ENCODE data around the gene SIRPA.

The SIRPA gene

GRCh38 chr20:1937316-1937976, 42.2 kb downstream of the SIRPA start:
- TF ChIP-seq CTCF (IDR thresholded peaks at IDR 0.05; ENCODE audit: low read depth, low read length): no peak
- no peak overlapping the region for H3K4me3 ChIP-seq (ENCODE audit: low read depth, low read length)

DNA sequence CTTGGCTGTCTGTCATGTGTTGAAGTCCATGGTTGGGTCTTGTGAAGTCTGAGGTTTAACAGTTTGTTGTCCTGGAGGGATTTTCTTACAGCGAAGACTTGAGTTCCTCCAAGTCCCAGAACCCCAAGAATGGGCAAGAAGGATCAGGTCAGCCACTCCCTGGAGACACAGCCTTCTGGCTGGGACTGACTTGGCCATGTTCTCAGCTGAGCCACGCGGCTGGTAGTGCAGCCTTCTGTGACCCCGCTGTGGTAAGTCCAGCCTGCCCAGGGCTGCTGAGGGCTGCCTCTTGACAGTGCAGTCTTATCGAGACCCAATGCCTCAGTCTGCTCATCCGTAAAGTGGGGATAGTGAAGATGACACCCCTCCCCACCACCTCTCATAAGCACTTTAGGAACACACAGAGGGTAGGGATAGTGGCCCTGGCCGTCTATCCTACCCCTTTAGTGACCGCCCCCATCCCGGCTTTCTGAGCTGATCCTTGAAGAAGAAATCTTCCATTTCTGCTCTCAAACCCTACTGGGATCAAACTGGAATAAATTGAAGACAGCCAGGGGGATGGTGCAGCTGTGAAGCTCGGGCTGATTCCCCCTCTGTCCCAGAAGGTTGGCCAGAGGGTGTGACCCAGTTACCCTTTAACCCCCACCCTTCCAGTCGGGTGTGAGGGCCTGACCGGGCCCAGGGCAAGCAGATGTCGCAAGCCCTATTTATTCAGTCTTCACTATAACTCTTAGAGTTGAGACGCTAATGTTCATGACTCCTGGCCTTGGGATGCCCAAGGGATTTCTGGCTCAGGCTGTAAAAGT, 43.5 kb downstream of the SIRPA start:
- TF ChIP-seq CTCF (IDR thresholded peaks at IDR 0.05; ENCODE audit: low read depth, low read length): no peak
- H3K4me3 ChIP-seq (ENCODE audit: low read depth, low read length): no peak overlapping the region

GRCh38 chr20:1939270-1939595, 44.0 kb downstream of the SIRPA start:
- H3K4me3 ChIP-seq (ENCODE audit: low read depth, low read length): no peak overlapping the region
- no peak for TF ChIP-seq CTCF (IDR thresholded peaks at IDR 0.05; ENCODE audit: low read depth, low read length)

DNA sequence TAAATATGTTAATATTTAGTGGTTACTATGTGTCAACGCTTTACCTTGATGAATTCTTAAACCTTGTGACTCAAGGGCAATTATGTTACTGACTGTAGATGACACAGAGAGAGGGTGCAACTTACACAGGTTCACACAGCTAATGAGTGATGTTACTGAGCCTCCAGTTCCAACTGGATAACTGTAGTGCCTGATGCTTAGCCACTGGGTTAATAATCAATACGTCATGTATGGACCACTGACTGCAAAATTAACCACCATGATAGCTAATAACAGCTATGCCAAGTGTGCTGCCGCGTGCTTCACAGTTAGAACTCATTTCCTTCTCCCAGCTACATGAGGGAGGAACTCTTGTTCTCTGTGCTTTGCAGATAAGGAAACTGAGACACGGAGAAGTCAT, 45.4 kb downstream of the SIRPA start:
- no peak overlapping the region for H3K4me3 ChIP-seq (ENCODE audit: low read depth, low read length)
- TF ChIP-seq CTCF (IDR thresholded peaks at IDR 0.05; ENCODE audit: low read depth, low read length): no peak

DNA sequence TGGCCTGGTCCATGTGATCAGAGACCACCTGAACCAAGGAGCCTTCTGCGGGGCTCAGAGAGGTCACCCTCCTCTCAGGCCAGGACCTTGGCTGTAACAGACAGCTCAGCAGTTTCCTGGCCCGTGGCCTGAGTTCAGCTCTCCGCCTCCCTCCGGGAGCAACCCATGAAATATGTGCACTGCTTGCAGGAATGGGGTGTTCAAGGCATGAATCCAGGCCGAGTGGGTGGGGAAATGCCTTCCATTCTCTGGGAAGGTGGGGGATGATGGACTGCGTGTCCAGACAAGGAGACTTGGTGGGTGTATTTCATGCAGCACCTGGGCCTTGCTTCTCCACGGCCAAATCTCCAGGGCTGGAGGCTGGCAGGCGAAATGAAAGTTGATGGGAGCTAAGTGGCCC, 46.0 kb downstream of the SIRPA start:
- TF ChIP-seq CTCF (IDR thresholded peaks at IDR 0.05; ENCODE audit: low read depth, low read length): no peak
- H3K4me3 ChIP-seq (ENCODE audit: low read depth, low read length): no peak overlapping the region

- no peak overlapping the region for H3K4me3 ChIP-seq (ENCODE audit: low read depth, low read length)
- no peak for TF ChIP-seq CTCF (IDR thresholded peaks at IDR 0.05; ENCODE audit: low read depth, low read length)
Measured at GRCh38 chr20:1942061-1942460, 46.9 kb downstream of the SIRPA start.

- no peak for TF ChIP-seq CTCF (IDR thresholded peaks at IDR 0.05; ENCODE audit: low read depth, low read length)
- no peak overlapping the region for H3K4me3 ChIP-seq (ENCODE audit: low read depth, low read length)
Measured at GRCh38 chr20:1942486-1943274, 47.5 kb downstream of the SIRPA start.
